Amygdala (tissue), 56 donors: ENCODE results near the gene SMARCA1.

Experiments
- DNase-seq, 56 donors: peaks; one replicate each; lab custom pipeline; 2025; lab: John Stamatoyannopoulos, UW

SMARCA1 gene

DNA sequence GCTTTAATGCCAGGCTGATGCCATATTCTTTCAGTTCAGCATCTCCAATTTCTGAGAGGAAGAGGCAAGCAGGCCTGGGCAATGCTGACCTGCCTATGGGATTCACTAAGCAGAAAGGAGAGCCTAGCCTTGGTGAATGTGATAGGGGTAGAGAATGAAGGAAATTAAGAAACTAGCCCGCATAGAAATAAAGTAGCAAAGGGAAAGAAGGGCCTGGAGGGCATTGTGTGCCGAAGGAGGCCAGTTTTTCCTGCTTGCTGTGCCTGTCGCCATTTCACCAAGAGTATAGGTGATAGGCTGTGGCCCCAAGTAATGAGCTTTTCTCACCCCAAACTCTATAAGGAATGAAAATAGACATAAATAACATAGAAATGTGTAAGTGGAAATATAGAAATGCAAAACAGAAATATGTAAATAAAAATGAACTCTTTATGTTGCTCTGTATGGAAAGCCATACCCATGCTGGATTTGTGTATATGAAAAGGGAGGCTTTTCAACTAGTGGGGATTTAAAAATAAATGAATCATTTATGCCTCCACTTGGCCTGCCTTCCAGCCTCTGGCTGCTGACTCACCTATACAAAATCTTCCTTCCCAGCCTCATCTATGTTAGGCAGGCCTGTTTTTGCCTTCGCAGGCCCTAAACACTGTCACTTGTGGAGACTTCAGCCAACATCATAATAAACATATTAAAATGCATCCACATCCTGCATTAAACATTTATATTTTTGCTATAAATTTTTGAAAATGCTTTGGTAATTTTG, 11.7 kb upstream of the SMARCA1 start:
- no peak for DNase-seq

DNA sequence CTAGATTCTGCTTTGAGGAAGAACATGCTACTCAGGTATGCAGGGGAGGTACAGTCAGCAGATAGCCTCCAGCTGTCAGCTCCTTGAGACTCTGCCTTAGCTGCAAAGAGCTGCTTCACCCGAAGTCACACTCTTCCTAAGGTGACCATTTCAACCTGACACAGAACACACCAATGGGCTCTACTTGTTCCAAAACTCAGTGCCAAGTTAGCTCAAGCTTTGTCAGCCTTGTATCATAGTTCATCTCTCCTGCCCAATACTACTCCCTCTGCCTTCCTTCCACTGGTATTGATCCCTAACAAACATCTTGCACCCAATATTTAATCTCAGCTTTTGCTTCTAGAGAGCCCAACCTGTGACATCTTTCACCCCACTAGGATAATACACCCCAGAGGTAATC, 7.8 kb upstream of the SMARCA1 start:
- no peak for DNase-seq

DNA sequence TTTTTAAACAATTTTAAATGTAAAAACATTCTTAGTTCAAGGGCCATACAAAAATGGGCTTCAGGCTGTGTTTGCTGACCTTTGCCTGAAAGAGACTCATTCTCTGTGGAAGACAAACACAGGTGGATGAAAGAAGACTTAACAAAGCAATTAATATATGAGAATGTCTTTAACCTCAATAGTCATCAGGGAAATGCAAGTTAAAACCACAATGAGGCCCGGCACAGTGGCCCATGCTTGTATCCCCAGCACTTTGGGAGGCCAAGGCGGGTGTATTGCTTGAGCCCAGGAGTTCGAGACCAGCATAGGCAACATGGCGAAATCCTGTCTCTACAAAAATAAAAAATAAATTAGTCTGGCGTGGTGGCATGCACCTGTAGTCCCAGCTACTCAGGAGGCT, 7.1 kb upstream of the SMARCA1 start:
- DNase-seq = no peak

DNA sequence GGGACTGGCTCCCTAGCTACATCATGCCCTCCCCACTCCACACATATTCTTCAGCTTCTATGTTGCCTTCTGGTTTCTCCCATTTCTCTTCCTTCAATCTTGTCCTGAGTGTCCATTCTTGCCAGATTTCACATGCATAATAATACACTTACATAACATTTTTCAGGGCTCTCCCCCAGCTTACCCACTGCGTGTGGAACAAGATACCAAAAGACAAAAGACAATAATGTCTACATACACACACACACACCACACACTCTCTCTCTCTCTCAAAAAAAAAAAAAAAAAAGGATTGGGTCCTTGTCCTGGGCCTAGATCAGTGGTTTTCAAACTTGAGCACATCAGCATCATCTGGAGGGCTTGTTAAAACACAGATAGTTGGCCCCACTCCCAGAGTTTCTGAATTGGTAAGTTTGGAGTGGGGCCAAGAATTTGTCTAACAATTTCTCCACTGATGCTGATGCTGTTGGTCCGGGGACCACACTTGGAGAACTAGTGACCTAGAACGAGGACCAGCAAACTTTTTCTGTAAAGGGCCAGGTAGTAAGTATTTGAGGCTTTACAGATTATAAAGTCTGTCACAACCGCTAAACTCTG, 6.5 kb upstream of the SMARCA1 start:
- DNase-seq = peak in 1 of 56 donors; percentile 8

DNA sequence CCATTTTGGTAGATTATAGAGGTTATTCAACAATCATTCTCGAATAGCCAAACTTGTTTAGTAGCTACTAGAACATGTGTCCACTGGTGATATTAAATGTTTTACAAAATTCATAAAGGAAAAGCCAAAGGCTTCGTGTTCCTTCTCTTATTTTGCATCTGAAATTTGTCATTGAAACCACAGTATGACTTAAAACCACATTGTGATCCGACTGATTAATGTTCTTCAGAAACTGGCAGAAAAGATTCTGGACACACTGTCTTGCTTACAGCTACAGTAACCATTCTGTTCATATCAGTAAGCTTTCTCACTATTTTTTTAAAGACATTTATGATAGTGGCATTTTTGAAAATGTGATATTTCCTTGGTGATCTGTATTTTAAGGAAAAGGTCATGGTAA, 2.6 kb upstream of the SMARCA1 start:
- no peak for DNase-seq

DNA sequence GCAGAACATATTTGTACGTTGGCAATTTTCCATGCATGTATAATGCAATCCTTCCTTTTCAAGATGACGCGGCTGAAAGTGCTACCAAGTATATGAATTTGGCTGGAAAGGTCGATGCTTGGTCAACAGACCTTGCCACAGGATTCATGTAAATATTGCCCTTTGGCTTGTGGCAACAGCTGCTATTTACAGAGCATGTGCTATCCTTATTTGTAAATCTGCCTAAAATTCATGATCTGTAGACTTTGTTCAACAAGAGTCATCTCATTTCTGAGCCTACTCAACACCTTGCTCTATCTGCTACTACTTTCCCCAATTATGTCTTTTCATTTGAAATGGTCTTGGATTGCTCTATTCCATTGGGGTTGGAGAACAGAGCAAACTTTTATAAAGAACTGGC, 1.9 kb upstream of the SMARCA1 start:
- DNase-seq = no peak

DNA sequence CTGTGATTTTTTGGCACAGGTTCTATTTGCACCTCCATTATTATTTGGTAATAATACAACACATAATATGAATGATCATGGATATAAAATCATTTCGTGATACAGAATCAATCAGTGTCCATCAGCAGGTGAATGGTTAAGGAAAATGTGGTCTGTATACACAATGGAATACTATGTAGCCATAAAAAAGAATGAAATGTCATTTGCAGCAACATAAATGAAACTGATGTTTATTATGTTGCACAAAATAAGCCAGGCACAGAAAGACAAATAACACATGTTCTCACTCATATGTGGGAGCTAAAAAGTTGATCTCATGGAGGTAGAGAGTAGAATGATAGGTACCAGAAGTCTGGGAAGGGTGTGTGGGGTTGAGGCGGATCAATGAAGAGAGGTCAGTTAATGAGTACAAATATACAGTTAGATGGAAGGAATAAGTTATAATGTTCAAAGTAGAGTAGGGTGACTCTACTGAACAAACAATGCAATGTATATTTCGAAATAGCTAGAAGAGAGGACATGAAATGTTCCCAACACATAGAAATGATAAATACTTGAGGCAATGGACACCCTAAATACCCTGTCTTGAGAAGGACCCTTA, 1.1 kb upstream of the SMARCA1 start:
- DNase-seq = no peak

DNA sequence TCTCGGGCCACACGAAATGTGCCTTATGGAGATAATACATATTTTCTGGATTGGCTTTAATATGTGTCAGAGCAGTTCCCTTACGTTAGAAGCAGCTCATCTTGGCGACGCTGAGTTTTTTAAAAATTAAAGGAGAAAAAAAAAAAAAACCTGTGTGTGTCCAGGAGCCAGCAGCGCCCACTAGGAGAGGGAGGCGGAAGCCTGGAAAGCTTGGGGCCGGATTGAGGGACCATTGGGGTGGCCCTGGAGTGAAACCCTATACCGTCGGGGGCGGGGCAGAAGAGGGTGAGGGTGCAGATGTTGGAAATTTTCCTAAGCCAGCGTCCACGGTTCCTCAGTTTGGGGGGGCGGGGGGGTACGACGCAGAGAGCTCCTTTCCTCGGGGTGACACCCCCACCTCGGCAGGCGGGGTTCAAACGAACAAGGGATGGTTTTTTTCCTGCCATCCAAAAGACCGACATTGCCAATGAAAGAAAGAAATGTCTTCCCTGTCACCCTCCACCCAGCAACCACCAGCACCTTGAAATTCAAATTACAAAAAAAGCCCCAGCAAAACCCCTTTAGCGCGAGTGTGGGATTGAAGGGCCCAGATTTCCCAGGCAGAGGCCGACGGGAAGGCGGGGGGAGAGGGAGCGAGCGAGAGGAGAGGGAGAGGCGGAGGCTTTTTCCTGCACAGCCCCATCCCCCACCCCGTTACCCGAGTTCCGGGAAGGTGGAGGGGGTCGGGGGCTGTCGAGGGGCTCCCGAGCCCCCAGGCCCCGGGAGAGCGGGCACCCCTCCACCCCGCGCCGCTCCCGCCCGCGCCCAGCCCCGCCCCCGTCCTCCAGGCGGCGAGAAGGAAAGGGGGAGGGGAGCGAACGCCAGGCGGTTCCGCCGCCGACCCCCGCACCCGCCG, 859 bp downstream of the SMARCA1 start:
- peak in 48 of 56 donors; percentile 1 to 61 (median 24) for DNase-seq

DNA sequence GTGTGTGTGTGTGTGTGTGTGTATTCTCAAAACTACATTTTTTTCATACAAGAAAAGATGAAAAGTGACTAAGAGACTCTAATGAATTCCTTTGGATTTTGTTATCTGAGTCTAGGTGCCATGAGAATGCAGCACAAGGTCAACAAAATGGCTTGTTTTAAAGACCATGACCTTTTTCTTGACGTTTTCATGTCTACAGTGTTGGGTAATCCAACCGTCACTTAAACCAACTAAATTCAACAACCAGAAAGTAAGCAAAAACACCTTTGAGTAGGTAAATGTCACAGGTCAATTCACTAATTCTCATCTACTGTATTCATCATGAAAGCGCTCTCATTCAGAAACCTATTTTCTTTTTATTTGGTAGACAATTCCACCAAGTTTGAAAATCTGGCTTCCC, 3.1 kb downstream of the SMARCA1 start:
- DNase-seq = no peak

DNA sequence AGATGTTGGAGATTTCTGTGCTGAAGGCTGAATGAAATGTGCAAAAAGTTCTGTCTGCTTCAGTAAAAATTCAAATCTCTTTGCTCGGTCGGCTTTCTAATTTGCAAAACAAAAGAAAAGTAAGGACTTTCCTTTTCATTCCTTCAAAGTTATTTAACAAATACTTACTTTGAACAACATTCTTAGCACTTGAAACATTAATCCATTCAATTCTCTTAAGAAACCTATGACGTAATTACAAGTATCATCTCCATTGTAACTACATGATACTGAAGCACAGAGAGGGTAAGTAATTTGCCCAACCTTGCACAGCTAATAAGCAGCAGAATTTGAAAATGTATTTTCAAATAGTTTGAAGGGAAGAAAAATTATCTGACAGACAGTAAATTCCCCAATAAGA, 6.9 kb downstream of the SMARCA1 start:
- no peak for DNase-seq

DNA sequence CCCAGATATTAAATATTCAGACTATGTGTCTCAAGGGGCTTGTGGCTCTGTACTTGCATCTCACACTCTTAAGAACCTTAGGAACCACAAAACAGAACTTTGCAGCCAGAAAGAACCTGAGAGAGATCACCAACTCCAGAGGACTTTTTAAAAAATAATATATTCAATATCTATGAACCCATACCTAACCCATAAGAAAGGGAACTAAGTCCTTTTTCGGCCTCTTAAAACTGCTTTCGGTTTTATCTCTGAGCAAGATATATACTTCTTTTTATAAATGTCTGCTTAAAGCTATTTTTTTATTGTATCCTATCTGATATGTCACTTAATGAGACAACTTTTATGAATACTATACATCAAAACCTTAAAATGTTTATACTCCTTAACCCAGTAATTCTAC, 10.9 kb downstream of the SMARCA1 start:
- no peak for DNase-seq

DNA sequence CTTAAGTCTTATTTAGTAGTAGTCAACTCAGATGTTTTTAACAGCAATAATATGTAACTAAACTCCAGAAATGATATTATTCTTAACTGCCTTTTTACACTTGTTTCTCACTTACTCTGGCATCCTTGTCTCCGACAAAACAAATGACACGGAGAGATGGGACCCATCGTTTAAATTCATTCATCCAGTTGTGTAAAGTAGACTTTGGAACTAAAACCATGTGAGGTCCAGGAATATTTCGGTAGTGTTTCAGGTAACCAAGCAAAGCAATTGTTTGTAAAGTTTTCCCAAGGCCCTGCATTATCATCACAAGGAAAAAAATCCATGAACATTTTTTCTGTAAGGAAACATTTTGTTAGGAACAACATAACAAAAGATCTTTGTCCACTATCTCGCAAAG, 11.6 kb downstream of the SMARCA1 start:
- DNase-seq = no peak

DNA sequence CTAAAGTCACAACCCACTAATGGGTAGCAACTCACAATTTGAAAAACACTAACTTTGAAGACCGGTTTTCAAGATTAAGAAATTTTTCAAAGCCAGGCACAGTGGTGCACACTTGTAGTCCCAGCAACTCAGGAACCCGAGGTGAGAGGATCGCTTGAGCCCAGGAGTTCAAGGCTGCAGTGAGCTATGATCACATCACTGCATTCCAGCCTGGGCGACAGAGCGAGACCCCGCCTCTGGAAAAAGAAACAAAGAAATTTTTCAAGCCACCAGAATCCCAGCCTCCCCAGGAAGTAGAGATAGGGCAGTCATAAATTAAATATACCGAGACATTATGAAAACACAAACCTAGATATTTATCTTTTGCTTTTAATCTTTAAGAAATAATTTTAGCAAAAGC, 13.0 kb downstream of the SMARCA1 start:
- DNase-seq = no peak

DNA sequence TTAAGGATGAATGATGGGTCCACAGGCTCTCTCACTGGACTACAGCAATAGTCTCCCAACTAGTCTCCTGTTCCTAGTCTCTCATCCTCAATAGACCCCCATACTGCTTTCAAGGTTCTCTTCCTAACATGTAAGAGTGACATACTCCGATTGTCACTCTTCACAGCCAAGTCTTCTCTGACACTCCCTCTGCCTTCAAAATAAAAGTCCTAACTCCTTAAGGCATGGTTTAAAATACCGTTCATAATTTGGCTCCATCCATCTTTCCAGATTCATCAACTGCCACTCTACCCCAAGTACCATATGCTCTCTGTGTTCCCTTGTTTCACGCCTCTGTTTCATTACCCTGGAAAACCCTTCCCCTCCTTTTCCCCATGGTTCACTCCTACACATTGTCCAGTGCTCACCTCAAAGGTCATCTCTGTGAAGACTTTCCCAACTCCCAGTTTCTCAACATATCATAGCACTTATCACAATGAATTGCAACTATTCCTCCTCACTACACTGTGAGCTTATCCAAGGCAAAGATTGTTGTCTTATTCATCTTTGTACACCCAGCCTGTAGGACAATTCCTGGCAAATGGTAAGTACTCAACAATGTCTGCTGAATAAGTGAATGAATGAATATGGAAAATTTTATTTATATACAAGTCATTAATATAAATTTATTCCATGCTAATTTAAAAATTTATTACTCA, 26.0 kb downstream of the SMARCA1 start:
- DNase-seq = no peak

DNA sequence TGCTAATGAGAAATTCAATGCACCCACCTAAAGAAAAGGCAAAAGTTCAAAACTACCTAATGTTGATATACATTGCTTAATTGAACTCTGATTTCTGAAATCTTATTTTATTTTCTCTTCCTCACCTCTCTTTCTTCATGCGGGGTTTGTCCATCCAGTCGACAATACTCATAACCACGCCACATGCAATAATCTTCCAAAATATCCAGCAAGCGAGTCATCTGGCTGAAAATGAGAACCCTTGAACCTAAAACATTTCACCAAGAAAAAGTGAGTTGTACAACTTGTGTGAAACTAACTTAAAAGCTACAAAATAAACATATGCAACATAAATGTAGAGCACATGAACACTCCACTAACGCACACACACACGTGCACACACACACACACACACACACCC, 26.7 kb downstream of the SMARCA1 start:
- DNase-seq = no peak

DNA sequence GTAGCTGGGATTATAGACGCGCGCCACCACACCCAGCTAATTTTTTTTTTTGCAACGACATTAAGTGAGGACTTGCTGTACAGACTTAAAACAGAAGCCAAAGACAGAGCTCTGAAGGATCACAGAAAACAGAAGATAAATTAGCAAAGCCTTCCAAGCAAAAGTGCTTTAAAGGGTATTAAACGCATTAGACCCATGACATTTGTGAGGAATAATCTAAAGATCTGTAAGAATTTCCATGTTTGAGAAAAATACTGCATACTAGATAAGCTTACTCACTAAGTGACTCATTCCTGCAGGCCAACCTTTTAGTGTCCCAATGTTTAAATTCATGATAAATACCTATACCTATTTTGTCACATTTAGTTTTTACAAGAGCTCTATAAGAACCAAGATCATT, 27.4 kb downstream of the SMARCA1 start:
- DNase-seq = no peak

DNA sequence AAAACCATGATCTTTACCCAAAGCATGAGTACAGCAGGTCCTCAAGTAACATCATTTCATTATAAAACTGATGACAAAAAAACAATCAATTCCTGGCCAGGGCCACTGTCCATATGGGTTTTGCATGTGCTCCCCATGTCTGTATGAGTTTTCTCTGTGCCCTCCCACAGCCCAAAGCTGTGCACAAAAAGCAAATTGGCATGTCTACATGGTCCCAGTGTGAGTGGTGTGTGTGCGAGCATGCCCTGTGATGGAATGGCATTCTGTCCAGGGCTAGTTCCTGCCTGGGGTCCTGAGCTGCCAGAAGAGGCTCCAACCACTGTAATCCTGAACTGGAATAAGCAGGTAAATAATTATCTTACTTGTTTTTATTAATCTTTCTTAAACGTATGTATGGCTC, 28.4 kb downstream of the SMARCA1 start:
- no peak for DNase-seq

DNA sequence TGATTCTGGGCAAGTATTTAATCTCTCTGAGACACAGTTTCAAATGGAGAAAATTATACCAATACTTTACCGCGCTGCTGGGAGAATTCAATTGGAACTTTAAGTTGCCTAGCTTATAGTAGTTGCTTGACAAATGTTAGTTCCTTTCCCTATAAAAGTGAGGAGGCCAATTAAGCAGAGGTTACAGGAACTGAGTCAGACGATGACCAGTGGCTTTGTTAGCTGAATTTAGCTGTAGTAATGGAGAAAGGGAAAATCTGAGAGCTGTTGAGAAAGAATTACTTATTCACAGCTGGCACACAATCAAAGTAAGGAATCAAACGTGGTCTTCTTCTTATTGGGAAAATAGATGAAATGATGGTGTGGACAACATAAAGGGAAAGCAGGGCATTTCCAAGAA, 29.6 kb downstream of the SMARCA1 start:
- DNase-seq = no peak

DNA sequence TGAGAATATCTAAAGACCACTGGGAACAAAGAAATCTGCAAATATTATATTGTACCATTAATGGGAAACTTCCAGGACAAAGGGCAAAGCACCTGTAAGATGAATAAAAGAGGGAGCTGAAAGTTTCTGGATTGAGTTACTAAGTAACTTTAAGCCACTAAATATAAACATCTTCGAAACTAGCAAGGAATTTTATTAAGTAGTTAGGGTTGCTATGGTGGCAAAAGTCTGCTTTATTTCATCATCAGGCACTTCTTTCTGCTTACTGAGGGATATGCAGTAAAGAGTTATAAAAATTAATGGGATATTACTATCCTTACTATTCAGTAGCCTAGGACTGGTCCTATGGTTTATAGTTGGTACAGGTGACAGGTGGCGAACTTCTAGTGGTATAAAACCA, 33.0 kb downstream of the SMARCA1 start:
- no peak for DNase-seq

DNA sequence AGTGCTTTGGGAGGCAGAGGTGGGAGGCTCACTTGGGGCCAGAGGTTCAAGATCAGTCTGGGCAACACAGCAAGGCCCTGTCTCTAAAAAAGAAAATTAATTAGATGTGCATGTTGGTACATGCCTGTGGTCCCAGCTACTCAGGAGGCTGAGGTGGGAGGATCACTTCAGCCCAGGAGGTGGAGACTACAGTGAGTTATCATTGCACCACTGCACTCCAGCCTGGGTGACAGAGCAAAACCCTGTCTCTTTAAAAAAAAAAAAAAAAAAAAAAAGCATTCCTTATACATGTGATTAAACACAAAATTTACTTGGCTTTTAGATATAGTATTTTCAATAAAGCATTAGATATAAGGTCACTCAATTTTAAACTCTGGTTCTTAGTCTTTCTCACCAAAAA, 34.9 kb downstream of the SMARCA1 start:
- no peak for DNase-seq

DNA sequence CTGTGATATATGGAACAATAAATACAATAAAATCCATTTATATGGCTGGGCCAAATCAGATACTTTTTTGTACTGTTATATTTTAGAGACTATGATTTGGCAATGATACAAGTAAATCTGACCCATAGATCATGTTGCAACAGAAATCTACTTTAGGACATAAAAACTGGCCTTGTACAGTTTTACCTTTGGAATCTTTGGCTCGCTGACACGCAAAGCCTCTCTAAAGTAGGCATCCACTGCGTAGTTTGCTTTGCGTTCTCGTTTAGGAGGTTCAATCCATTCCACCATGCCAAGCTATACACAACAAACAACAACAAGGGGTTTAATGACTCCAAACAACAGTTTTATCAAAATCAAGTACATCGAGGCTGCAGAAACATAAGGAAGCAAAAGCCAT, 42.4 kb downstream of the SMARCA1 start:
- DNase-seq = no peak
